Activated CD4-positive, alpha-beta T cell treated with anti-CD3 and anti-CD28 coated beads, Interleukin-2, Interleukin-4, amounts not matched to agents 100 ng/mL and 50 ng/mL, durations not matched to agents 16 hours and 8 hours (primary cell): ENCODE measurements around the gene NRG3.

Experiments
- DNase-seq: peaks from one replicate; pipeline ENCODE4 v3.0.0-alpha.2; 2020; ENCODE audit warnings: low spot score

Gene NRG3

DNA sequence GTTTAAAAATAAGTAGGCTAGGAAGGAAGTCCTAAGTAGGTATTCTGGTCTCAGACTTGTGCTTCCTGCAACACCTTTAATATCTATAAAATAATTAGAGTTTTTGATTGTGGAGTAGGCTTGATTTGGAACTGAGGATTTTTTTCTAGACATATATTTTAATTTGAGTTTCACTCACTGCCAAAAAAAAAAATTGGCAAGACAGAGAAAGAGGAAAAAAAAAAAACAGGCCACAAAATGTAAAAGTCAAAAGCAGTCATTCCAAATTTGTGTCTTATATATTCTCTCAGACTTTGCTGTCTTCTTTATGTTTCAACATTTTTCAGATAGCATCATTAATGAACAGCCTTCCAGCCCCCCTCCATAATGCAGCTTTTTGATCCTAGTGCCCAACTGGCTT lies 346.1 kb downstream of the NRG3 start:
- DNase-seq: no peak

- no peak for DNase-seq
Measured at GRCh38 chr10:82221601-82222149, 346.7 kb downstream of the NRG3 start.

DNA sequence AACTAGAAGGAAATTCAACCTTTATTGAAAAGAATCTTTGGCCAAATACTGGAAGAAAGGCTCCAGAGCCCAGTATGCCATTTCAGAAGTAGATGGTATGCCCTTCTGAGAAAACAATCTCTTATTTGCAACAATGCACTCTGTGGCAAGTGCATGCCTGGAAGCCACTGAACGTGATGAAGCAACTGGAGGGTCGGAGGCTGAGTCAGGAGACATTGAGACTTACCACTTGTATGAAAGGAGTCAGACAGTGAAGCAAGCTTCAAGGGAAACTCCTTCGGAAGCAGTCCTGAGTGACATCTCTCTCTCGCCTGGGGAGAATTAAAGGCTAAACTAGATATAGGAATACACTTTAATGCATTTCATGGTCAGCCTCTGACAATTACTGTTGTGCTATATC lies 353.7 kb downstream of the NRG3 start:
- no peak for DNase-seq

- no peak for DNase-seq
Measured at GRCh38 chr10:82234173-82234572, 359.2 kb downstream of the NRG3 start.

DNA sequence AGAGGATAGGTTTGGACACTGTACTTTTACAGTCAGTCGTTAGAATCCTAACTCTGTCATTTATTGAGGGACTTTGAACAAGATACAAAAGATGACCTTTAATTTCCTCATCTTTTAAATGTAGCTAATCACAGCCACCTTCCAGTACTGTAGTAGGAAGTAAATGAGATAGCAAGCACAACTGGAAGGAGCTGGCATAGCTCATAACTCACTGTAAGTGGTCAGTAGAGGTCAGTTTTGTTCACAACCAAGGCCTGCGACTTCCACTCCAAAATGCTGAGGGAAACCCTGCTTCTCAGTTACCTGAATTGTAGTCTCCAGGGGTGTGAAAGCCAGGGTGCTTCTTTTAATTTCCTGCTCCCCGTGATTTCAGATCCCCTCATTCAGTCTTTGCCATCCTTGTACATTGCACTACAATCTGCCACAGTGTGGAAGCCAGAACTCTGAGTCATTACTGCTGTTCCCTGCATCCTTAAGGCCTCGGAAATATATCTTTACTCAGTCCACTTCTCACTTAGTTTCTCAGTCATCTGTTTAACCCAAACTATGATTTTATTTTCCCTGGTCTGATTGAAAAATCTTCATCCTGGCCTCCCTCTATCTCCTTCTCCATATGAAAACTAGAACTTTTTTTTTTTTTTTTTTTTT lies 361.2 kb downstream of the NRG3 start:
- DNase-seq: no peak

DNA sequence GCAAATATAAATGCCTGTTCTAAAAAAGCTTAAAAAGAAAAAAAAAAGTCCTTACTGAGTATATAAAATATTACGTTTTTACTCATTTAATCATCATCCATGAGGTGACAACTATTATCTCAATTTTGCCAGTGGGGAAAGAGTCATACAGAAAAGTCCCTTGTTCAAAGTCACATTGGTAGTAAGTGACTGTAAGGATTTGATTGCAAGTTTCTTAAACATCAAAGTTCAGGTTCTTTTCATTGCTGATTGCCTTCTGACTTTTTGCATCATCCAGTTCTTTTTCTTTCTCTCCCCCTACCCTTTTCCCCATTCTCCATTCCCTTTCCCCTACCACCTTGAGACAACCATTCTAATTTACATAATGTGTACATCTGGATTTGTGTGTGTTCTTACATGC lies 363.3 kb downstream of the NRG3 start:
- DNase-seq: no peak

GRCh38 chr10:82240408-82240807 lies 365.4 kb downstream of the NRG3 start:
- no peak for DNase-seq

- DNase-seq: no peak
Measured at GRCh38 chr10:82242778-82243177, 367.8 kb downstream of the NRG3 start.

GRCh38 chr10:82245157-82245556 lies 370.2 kb downstream of the NRG3 start:
- DNase-seq: no peak

DNA sequence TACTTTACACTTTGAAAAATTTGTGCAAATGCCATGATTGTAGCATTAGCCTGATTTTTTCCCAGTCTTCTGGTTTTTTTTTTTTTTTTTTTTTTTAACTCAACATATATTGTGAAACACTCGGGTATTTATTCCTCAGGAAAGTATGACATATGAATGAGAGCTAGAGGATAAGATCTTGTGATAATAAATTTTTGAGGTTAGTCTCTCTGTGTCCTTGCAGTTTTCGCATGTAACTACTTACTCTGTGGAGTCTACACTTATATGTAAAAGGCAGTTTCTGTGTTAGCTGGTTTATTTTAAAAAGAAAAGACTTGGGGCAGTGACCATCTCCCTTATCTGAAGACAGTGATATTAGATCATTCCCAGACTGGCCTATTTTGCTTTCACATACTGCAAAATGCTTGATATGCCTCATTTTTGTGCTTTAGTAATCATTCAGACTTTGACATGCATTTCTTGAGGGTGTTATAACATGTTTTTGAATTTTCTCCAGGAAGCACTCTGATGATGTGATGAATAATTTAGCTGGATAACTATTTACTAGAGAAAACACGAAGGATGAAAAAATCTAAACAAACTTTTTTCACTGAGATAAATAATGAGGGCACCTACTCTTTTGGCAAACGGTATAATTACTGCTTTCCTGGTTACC lies 371.0 kb downstream of the NRG3 start:
- DNase-seq: no peak

GRCh38 chr10:82249141-82249540 lies 374.1 kb downstream of the NRG3 start:
- DNase-seq: no peak

DNA sequence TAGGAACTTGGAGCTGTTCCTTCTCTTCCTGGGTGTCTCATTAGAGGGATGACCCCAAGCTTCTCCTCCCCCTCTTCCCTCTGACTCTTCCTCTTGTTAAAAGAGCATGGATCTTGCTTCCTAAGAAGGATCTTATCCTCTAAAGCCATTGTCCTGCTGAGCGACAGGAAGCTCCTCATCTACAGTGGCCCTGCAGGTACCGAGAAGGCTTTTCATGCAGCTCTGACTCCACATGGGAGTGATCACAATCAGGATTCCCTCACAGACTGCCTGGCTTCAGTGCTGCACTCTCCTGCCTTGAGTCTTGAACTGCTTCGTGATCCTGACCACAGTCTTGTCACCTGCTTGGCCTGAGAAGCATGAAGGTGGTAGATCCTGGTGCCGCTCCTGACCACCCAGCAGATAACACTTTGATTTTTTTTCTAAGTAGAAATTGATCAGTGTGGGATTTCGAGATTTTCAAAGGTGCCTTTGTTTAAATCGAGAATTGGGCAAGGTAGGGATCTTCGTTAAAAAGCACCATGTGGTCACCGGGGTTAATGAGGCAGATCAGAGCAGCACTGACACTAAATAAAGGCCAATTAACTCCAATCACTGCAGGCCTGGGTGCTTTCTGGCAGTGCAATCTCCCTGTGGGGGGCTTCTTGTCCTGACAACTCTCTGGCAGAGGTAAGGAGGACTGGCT lies 376.4 kb downstream of the NRG3 start:
- no peak for DNase-seq

GRCh38 chr10:82252081-82252480 lies 377.1 kb downstream of the NRG3 start:
- no peak for DNase-seq

GRCh38 chr10:82254237-82254636 lies 379.2 kb downstream of the NRG3 start:
- no peak for DNase-seq

DNA sequence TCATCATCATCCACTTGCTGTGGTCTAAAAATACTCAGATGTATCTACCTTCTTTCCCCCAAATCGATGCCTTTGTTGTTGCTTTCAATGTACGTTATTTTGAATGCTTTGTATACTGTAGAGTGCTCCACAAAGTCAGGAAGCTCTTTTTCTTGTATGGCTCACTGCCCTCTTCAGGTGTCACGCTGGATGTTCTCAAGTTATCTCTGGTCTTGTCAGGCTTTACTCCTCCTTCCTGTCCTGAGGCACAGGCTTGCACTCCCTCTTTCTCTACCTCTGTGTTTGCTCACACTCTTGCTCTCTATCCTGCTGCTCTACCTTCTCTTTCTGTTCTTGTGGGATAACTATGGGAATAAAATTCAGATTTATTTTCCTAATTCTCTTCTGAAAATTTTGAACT lies 381.3 kb downstream of the NRG3 start:
- DNase-seq: no peak

GRCh38 chr10:82266438-82266837 lies 391.4 kb downstream of the NRG3 start:
- DNase-seq: no peak

DNA sequence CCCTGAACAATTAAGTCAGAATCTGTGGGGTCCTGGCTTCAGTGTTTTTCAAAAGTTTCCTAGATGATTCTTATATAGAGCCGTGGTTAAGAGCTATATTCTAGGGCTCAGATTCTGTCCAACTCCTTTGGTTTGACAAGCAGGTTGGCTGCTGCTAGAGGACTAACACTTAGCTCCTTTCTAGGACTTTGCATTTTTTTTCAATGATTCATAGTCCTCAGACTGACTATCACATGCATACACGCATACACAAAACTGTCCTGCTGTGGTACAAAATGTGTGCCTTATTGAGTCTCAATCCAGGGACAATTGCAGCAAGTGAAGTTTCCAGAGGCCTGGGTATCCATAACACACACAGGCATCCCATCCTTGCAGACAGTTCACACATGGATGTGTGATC lies 392.0 kb downstream of the NRG3 start:
- no peak for DNase-seq

DNA sequence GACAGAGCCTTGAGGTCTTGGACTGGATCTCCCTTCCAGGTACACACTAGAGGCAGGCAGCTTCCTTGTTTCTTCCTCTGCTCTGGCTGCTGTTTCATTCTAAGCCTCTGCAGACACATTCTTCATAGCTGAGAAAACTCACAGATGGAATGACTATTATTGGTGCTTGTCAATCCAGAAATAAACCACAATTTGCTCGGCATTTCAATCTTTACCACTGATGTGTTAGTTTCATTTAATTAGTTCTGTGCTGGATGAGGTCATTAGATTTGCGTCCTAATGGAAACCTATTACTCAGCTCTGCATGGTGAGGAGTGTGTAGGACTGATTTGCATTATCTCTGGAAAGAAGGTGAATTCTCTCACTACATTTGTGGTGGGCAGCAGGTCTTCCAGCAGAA lies 392.5 kb downstream of the NRG3 start:
- DNase-seq: no peak

GRCh38 chr10:82267960-82268359 lies 393.0 kb downstream of the NRG3 start:
- DNase-seq: no peak

- DNase-seq: no peak
Measured at GRCh38 chr10:82277591-82277990, 402.6 kb downstream of the NRG3 start.

- DNase-seq: no peak
Measured at GRCh38 chr10:82278401-82279182, 403.6 kb downstream of the NRG3 start.

DNA sequence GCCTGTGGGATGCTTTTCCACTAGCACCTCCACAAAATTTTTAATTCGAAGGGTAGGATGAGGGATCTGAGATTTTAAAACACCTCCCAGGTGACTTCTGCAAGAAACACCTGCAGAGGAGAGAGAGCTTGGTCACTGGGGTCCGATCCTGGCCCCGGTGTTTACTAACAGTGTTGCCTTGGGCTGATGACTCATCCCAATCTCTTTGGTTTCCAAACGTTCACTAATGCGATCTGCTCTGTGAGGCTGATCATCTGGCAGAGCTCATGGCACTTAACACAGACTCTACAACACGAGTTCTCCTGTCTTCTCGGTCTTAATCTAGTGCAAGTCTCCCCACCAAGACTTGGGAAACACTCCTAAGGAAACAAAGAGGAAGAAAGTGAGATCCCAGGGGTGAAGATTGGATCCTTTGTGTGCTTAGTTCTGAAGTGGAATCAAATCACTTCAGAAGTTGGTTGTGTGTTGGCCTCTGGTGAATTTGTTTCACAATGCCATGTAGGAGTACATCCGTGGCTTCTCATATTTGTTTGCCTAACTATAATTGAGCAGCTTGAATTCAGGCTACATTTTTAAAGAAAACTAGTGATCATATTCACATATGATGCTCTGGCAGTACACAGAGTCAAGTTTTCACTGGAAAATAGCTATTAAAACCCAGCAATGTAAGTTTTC lies 407.9 kb downstream of the NRG3 start:
- DNase-seq: no peak
